Activated CD8-positive, alpha-beta memory T cell treated with anti-CD3 and anti-CD28 coated beads for 48 hours (primary cell): Measurements from ENCODE around the gene MAP3K12.
A peak's percentile ranks its signal among the peaks of the same experiment; 100 is the strongest.

Experiments used
- DNase-seq, 3 experiments: peaks; one replicate each; pipeline ENCODE4 v3.0.0-alpha.2; 2020; ENCODE audit warnings: low read depth in 2 of 3, low spot score in 2 of 3

The MAP3K12 gene

DNA sequence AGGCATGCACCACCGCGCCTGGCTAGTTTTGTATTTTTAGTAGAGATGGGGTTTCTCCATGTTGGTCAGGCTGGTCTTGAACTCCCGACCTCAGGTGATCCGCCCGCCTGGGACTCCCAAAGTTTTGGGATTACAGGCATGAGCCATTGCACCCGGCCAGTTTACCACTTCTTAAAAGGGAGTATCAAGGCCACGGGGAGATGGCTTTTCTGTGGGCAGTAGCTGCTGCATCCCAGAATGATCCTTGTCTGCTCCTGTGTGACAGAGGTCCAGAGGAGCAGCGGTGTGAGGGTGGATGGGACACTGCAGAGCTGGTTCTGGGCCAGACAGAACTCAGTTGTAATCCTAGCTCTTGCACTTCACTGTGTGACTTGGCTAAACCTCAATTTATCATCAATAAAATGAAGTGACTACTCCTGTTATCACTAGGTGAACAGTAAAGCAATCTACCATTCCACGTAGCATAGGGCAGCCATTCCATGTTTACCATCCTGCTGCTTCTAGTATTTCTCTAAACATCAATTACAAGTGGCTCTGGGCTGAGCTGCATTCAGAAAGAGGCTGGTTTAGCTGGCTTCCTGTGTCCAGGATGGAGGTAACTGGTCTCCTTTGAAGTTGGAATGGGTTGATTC, 11.0 kb upstream of the MAP3K12 start:
- no peak for DNase-seq

DNA sequence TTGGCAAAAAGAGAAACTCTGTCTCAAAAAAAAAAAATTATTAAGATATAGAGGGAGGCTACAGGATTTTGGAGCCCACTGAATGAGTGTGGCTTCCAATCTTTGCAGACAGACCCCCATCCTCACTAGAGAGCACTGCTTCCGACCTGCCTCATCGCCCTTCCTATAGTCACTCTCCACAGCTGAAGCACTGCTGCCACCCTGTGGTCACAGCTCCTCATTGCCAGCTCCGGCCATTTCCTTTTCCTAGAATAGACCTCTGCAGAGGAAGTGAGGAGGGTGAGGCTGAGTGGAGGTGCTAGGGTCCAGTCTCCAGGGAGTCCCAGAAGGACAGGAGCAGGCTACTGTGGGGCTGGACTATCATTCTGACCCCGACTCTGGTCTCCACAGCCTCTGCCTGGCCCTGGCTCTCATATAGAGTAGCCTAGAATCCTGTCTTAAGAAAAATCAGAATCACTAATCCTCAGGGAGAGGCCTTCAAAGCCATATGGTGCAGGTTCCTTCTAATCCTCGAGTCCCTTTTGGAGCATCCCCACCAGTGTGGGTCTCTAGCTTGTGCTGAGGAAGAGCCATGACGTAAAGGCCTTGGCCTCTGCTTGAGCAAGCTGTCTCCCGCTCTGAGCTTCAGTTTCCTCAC, 9.4 kb upstream of the MAP3K12 start:
- DNase-seq: peak; percentile 61 to 85 (median 74)

DNA sequence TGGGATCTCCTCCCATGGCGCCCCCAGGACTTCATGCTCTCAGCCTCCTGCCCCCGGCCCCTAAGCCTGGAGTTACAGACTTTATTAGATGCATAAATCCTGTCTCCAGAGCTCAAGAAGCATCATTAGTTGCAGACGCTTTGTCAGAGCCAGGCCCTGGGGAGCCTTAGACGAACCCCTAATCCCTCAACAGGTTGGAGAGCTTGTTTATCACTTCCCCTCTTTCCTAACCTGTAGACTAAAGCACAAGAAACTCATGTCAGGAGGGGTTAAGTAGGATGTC, 8.3 kb upstream of the MAP3K12 start:
- no peak for DNase-seq

- DNase-seq: no peak
Observed at GRCh38 chr12:53506881-53507602, 7.8 kb upstream of the MAP3K12 start, which contains the start of gene NPFF. Gene NPFF, minus strand, starts transcription at chr12:53507484. Its CDS starts 10 bp downstream, at chr12:53507474.

DNA sequence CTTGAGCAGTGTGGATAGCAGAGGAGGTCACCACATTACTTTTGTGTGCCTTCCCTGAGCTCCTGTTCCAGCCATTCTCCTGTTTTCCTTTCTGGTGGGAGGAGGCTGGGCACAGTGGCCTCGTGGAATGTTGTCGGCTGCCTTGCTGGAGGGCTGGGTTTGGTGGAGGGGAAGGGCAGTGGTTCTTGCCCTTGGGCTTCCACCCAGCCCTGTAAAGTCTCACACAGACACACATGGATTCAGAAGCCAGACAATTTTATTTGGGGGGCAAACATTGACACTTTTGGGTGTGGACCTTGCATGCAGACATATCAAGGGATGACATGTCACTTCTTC, 7.2 kb upstream of the MAP3K12 start:
- DNase-seq: no peak

GRCh38 chr12:53505555-53506449, 6.5 kb upstream of the MAP3K12 start:
- DNase-seq: no peak

DNA sequence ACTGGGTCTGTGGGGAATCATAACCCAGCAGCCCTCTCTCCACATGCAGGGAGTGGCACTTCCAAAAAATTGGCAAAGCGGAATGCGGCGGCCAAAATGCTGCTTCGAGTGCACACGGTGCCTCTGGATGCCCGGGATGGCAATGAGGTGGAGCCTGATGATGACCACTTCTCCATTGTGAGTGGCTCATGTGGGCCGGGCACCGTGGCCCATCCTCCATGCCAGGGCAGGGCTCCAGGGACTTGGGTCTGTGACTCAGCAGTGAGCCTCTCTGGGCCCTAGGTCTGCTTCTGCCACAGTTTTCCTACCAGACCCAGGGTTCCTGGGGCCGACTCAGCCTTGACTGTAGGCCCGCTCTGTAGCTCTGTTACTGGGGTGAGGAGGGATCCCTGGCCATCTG, 5.8 kb upstream of the MAP3K12 start:
- DNase-seq: no peak

GRCh38 chr12:53504004-53504920, 5.0 kb upstream of the MAP3K12 start:
- DNase-seq: no peak

DNA sequence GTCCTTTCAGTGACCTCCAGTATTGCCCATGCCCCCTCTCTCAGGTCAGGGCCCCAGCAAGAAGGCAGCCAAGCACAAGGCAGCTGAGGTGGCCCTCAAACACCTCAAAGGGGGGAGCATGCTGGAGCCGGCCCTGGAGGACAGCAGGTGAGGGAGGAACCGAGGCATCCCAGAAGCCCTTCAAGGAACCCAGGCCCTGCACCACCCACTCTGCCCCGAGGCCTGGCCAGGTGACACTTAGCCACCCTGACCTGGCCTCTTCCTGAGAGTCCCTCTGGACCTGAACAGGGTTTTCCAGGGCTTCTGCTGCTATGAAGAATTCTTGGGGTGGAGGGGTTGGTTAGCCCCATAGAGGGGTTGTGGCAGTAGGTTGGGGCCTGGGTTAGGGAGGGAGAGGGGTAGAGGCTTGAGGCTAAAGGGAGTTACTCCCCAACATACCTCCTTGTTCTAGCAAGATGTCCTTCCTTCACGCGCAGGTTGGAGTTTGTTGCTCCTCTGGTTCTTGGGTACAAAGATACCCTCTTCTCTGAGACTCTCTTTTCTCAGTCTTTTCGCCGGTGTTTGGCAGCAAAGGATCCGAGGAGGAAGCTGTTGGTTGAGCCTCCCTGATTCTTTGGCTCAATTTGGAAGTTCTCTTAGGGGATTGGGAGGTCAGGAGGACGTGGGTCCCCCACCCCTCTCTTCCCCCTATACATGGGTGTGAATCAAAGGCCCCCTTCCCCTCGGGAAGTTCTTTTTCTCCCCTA, 3.9 kb upstream of the MAP3K12 start:
- no peak for DNase-seq

DNA sequence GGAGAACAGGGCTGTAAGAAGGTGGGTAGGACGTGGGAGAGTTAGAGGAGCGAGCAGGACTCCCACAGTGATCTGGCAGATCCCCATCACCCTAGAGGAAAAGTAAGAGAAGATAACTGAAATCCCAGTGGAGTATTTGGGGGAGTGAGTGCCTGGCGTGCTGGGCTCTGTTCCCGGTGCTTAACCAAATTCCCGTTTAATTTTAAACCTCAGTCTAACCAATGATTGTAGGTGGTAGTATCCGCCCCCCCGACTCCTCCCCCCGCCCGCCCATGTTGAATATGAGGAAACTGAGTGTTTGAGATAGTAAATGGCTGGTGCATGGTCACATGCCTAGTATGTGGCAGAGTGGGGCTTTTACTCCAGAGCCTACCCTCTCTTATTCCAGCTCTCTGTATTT, 3.1 kb upstream of the MAP3K12 start:
- no peak for DNase-seq

DNA sequence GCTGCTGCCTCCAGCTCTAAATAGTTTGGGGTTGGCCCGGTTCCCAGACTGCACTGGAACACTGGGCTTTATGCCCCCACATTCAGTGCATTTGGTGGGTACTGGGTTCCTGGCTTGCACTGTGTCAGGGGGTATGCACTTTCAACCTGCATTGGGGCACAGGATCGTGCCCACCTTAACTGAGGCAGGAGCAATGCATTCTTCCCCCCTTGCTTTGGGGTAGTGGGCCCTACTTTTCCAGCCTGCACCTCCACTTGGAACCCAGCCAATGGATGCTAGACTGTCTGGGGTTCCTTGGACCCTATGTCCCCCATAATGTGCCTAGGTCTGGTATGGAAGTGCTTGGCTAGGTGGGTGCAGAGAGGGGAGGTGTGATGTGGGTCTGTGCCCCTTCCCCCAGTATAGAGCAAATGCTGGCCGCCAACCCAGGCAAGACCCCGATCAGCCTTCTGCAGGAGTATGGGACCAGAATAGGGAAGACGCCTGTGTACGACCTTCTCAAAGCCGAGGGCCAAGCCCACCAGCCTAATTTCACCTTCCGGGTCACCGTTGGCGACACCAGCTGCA, 2.4 kb upstream of the MAP3K12 start:
- no peak for DNase-seq

GRCh38 chr12:53500776-53501614, 1.7 kb upstream of the MAP3K12 start, which contains the start of gene TARBP2:
Gene TARBP2, plus strand, starts transcription at chr12:53501283. Its CDS starts 126 bp downstream, at chr12:53501409.
- DNase-seq: peak; percentile 91 to 95 (median 94)

DNA sequence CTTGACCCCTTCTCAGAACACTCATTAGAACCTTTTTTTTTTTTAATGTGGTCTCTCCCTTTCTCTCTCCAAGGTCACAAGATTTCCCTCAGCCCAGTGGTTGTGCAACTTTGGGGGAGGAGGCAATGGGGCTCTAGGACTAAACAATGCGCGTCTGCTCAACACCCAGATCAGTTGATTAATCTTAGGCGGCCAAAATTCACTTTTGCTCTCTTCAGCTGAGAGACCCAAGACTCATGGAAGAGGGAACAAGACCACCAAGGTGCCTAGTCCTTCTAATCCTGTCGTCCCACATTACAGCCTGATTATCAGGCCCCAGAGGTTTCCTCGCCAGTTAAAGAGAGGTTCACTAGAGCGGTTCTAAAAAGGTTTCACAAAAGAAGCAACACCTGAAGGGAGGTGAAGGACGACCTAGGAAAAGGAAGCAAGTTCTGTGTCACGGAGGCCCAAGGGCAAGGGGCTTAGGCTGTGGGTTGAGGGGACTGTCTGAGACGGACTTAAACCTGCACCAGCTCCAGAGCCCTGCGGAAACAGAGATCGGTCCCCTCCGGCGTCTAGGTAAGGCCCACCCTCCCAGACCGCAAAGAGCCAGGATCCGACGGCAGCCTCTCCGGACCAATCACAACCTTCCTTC, 1.0 kb upstream of the MAP3K12 start:
- no peak for DNase-seq

DNA sequence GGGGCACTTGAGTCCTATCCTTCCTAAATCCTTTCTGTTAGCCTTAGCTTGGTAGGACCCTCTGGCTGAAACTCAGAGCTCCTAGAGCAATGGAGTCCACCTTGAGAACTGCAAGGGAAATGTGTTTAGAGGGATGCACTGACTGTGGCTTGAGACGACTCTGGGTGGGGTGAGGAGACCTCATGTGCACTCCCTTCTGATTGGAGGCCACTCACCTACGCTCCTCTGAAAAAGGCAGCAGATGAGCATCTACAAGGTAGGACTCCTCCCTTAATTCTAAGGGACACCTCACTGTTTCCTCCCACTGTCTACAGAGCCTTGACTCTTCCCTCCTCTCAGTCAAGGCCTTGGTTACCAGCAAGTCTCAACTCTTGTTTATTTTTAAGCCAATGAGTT, 1.0 kb downstream of the MAP3K12 start:
- DNase-seq: no peak

- no peak for DNase-seq
Observed at GRCh38 chr12:53497461-53497860, 1.8 kb downstream of the MAP3K12 start.

DNA sequence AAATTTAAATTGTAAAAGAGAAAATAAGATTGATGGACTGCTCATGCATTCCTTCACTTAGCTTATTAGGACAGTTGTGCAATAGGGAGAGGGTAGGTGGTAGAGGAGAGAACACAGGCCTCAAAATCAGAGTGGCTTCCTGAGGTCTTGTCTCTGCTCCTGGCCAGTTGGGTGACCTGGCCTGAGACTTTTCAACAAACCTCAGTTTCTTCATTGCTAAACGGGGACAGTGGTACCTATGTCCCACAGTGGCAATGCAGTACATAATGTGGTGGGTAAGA, 2.6 kb downstream of the MAP3K12 start:
- no peak for DNase-seq

GRCh38 chr12:53495903-53496751, 3.1 kb downstream of the MAP3K12 start:
- DNase-seq: no peak
